OCI-LY1 (cell line): Measurements from ENCODE around the gene OR10V1.

Experiments used
- H2AFZ ChIP-seq: fragments of 200-600 bp; sonication (generic), shearing (Covaris generic); 2 replicates; pipeline ENCODE4 v1.6.0; 2014; ENCODE audit warnings: antibody characterized with exemption, mild to moderate bottlenecking, low read length
- H3F3A ChIP-seq: fragments of 200-600 bp; sonication (generic), shearing (Covaris generic); 2 replicates; pipeline ENCODE4 v1.6.0; 2014; ENCODE audit warnings: mild to moderate bottlenecking, antibody characterized with exemption, low read length, moderate library complexity; ENCODE audit not compliant: insufficient read depth
- H3K27ac ChIP-seq: fragments of 200-600 bp; sonication (generic); 2 replicates; pipeline ENCODE4 v1.5.1; 2014; ENCODE audit warnings: low read length, mixed run types, mild to moderate bottlenecking, low read depth; ENCODE audit not compliant: poor library complexity, severe bottlenecking
- H3K27me3 ChIP-seq: fragments of 200-600 bp; sonication (generic); 2 replicates; pipeline ENCODE4 v1.6.0; 2014; ENCODE audit warnings: antibody characterized with exemption, mild to moderate bottlenecking, low read length, moderate library complexity; ENCODE audit not compliant: insufficient read depth
- H3K36me3 ChIP-seq: fragments of 200-600 bp; sonication (generic); 2 replicates; pipeline ENCODE4 v1.6.1; 2014; ENCODE audit warnings: mild to moderate bottlenecking, antibody characterized with exemption, low read length, moderate library complexity, mixed read lengths; ENCODE audit not compliant: insufficient read depth
- H3K4me1 ChIP-seq: fragments of 200-600 bp; sonication (generic); 2 replicates; pipeline ENCODE4 v1.5.1; 2014; ENCODE audit warnings: mild to moderate bottlenecking, low read length, moderate library complexity; ENCODE audit not compliant: insufficient read depth, severe bottlenecking
- H3K4me2 ChIP-seq: fragments of 200-600 bp; sonication (generic), shearing (Covaris generic); 2 replicates; pipeline ENCODE4 v1.6.1; 2014; ENCODE audit warnings: low read length
- H3K4me3 ChIP-seq: fragments of 200-600 bp; sonication (generic); 2 replicates; pipeline ENCODE4 v1.5.1; 2014; ENCODE audit warnings: low read length, low read depth, mild to moderate bottlenecking, mixed read lengths; ENCODE audit not compliant: poor library complexity, severe bottlenecking
- H3K79me2 ChIP-seq: fragments of 200-600 bp; shearing (Covaris generic); 2 replicates; pipeline ENCODE4 v1.6.1; 2016; ENCODE audit warnings: mixed run types, low read length, mixed read lengths; ENCODE audit not compliant: insufficient read depth
- H3K9ac ChIP-seq: fragments of 200-600 bp; sonication (generic), shearing (Covaris generic); 2 replicates; pipeline ENCODE4 v1.6.1; 2014; ENCODE audit warnings: mild to moderate bottlenecking, low read length, mixed read lengths
- H3K9me2 ChIP-seq: fragments of 200-600 bp; sonication (generic), shearing (Covaris generic); 2 replicates; pipeline ENCODE4 v1.6.1; 2014; ENCODE audit warnings: low read depth, mild to moderate bottlenecking, low read length, mixed read lengths
- H3K9me3 ChIP-seq: fragments of 200-600 bp; shearing (Covaris generic); 2 replicates; pipeline ENCODE4 v1.6.1; 2014; ENCODE audit warnings: low read length, mixed read lengths
- H4K20me1 ChIP-seq: fragments of 200-600 bp; sonication (generic), shearing (Covaris generic); 2 replicates; pipeline ENCODE4 v1.6.0; 2016; ENCODE audit warnings: mild to moderate bottlenecking, low read length; ENCODE audit not compliant: insufficient read depth
- EZH2 ChIP-seq: fragments of 200-600 bp; sonication (generic), shearing (Covaris generic); IDR thresholded peaks from 2 replicates; pipeline ENCODE4 v1.8.0; 2017; ENCODE audit warnings: borderline replicate concordance, mixed run types, mild to moderate bottlenecking, antibody characterized with exemption, low read length, moderate library complexity, mixed read lengths
- TF ChIP-seq, protein P1 (sequence below): fragments of 200-600 bp; sonication (generic), shearing (Covaris generic); IDR thresholded peaks from 2 replicates; pipeline ENCODE4 v1.5.1; 2017; ENCODE audit warnings: mild to moderate bottlenecking, antibody characterized with exemption, low read length, moderate library complexity, mixed read lengths

OR10V1 gene

GRCh38 chr11:59680287-59681154 is 33.1 kb downstream of the OR10V1 start:
- no peak overlapping the region for H3K4me3 ChIP-seq
- no peaks in the 10 kb centered on the region for H3K9me2 ChIP-seq
- H4K20me1 ChIP-seq = no peaks in the 10 kb centered on the region
- H2AFZ ChIP-seq = no peak overlapping the region
- no peaks in the 10 kb centered on the region for H3K4me1 ChIP-seq
- H3F3A ChIP-seq = no peaks in the 10 kb centered on the region
- no peaks in the 10 kb centered on the region for H3K36me3 ChIP-seq
- no peaks in the 10 kb centered on the region for H3K27me3 ChIP-seq
- no peaks in the 10 kb centered on the region for H3K9me3 ChIP-seq
- no peak for TF ChIP-seq EZH2
- TF ChIP-seq, protein P1, sequence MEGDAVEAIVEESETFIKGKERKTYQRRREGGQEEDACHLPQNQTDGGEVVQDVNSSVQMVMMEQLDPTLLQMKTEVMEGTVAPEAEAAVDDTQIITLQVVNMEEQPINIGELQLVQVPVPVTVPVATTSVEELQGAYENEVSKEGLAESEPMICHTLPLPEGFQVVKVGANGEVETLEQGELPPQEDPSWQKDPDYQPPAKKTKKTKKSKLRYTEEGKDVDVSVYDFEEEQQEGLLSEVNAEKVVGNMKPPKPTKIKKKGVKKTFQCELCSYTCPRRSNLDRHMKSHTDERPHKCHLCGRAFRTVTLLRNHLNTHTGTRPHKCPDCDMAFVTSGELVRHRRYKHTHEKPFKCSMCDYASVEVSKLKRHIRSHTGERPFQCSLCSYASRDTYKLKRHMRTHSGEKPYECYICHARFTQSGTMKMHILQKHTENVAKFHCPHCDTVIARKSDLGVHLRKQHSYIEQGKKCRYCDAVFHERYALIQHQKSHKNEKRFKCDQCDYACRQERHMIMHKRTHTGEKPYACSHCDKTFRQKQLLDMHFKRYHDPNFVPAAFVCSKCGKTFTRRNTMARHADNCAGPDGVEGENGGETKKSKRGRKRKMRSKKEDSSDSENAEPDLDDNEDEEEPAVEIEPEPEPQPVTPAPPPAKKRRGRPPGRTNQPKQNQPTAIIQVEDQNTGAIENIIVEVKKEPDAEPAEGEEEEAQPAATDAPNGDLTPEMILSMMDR = peak; percentile 88
- no peak overlapping the region for H3K4me2 ChIP-seq
- no peaks in the 10 kb centered on the region for H3K79me2 ChIP-seq
- H3K27ac ChIP-seq = no peak overlapping the region
- no peak overlapping the region for H3K9ac ChIP-seq

GRCh38 chr11:59679347-59679746 is 34.3 kb downstream of the OR10V1 start:
- Histone ChIP-seq H3K27me3 (no peaks in the 10 kb centered on the region), H4K20me1 (no peaks in the 10 kb centered on the region), H3K4me1 (no peaks in the 10 kb centered on the region), H2AFZ (no peak overlapping the region), H3K9me2 (no peaks in the 10 kb centered on the region), H3K27ac (no peak overlapping the region), H3K9ac (no peak overlapping the region), H3K79me2 (no peaks in the 10 kb centered on the region), H3F3A (no peaks in the 10 kb centered on the region), H3K9me3 (no peaks in the 10 kb centered on the region), H3K36me3 (no peaks in the 10 kb centered on the region), H3K4me2 (no peak overlapping the region), H3K4me3 (no peak overlapping the region)
- TF ChIP-seq, protein P1 = no peak
- no peak for TF ChIP-seq EZH2

DNA sequence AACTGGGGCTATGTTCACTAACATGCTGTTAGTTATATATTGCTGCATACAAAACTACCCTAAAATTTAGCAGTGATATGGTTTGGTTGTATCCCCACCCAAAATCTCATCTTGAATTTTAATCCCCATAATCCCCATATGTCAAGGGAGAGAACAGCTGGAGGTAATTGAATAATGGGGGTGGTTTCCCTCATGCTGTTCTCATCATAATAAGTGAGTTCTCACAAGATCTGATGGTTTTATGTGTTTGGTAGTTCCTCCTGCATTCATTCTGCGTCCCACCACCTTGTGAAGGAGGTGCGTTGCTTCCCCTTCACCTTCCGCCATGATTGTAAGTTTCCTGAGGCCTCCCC is 34.9 kb downstream of the OR10V1 start:
- Histone ChIP-seq H3K4me3 (no peak overlapping the region), H4K20me1 (no peaks in the 10 kb centered on the region), H3K4me2 (no peak overlapping the region), H3K9ac (no peak overlapping the region), H3K36me3 (no peaks in the 10 kb centered on the region), H3K4me1 (no peaks in the 10 kb centered on the region), H3F3A (no peaks in the 10 kb centered on the region), H3K79me2 (no peaks in the 10 kb centered on the region), H2AFZ (no peak overlapping the region), H3K9me3 (no peaks in the 10 kb centered on the region), H3K27ac (no peak overlapping the region), H3K9me2 (no peaks in the 10 kb centered on the region), H3K27me3 (no peaks in the 10 kb centered on the region)
- no peak for TF ChIP-seq EZH2
- TF ChIP-seq, protein P1 = no peak
